Measurements from ENCODE around the gene ADD2.

GRCh38 chr2:70627211-70627898, 140.6 kb downstream of the ADD2 start:
- TF ChIP-seq, protein P1, sequence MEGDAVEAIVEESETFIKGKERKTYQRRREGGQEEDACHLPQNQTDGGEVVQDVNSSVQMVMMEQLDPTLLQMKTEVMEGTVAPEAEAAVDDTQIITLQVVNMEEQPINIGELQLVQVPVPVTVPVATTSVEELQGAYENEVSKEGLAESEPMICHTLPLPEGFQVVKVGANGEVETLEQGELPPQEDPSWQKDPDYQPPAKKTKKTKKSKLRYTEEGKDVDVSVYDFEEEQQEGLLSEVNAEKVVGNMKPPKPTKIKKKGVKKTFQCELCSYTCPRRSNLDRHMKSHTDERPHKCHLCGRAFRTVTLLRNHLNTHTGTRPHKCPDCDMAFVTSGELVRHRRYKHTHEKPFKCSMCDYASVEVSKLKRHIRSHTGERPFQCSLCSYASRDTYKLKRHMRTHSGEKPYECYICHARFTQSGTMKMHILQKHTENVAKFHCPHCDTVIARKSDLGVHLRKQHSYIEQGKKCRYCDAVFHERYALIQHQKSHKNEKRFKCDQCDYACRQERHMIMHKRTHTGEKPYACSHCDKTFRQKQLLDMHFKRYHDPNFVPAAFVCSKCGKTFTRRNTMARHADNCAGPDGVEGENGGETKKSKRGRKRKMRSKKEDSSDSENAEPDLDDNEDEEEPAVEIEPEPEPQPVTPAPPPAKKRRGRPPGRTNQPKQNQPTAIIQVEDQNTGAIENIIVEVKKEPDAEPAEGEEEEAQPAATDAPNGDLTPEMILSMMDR (IDR thresholded peaks at IDR 0.05): no peak
- TF ChIP-seq EZH2 (IDR thresholded peaks at IDR 0.05): no peak

Data from neural progenitor cell (in vitro differentiated cells).